ENCODE data around the gene ABCB11.

GRCh38 chr2:168962636-168963035, 68.5 kb downstream of the ABCB11 start:
- TF ChIP-seq CTCF (IDR thresholded peaks at IDR 0.05) = no peak
- no peak for TF ChIP-seq POLR2A (IDR thresholded peaks at IDR 0.05)
- no peak for TF ChIP-seq EP300 (IDR thresholded peaks at IDR 0.05)
